ENCODE data around the gene RNASE13.
"Not testable (repeated sequence)": the region's sequence is repeated elsewhere in the genome, so short reads cannot be mapped to it uniquely, and the experiment has no call there.

The RNASE13 gene

GRCh38 chr14:21022686-21023085 lies 11.9 kb downstream of the RNASE13 start:
- DNase-seq (ENCODE audit: low spot score), result no peak

GRCh38 chr14:21020977-21021545 lies 13.5 kb downstream of the RNASE13 start:
- DNase-seq (ENCODE audit: low spot score), result no peak

GRCh38 chr14:21019366-21019765 lies 15.2 kb downstream of the RNASE13 start:
- no peak for DNase-seq (ENCODE audit: low spot score)

GRCh38 chr14:21018781-21019180 lies 15.8 kb downstream of the RNASE13 start:
- DNase-seq (ENCODE audit: low spot score), result no peak

GRCh38 chr14:21018286-21018685 lies 16.3 kb downstream of the RNASE13 start:
- DNase-seq (ENCODE audit: low spot score), result no peak

GRCh38 chr14:21017528-21018245 lies 16.9 kb downstream of the RNASE13 start:
- no peak for DNase-seq (ENCODE audit: low spot score)

- no peak for DNase-seq (ENCODE audit: low spot score)
Measured at GRCh38 chr14:21016413-21017190, 18.0 kb downstream of the RNASE13 start.

GRCh38 chr14:21015312-21015711 lies 19.3 kb downstream of the RNASE13 start:
- DNase-seq (ENCODE audit: low spot score), result no peak

GRCh38 chr14:21014761-21015190 lies 19.8 kb downstream of the RNASE13 start:
- peak; percentile 73 for DNase-seq (ENCODE audit: low spot score)

GRCh38 chr14:21011136-21011535 lies 23.5 kb downstream of the RNASE13 start:
- DNase-seq (ENCODE audit: low spot score), result no peak

- DNase-seq (ENCODE audit: low spot score), result not testable (repeated sequence)
Measured at GRCh38 chr14:21009721-21010120, 24.9 kb downstream of the RNASE13 start.

GRCh38 chr14:21003788-21004346 lies 30.7 kb downstream of the RNASE13 start:
- no peak for DNase-seq (ENCODE audit: low spot score)

- no peak for DNase-seq (ENCODE audit: low spot score)
Measured at GRCh38 chr14:21001218-21001617, 33.4 kb downstream of the RNASE13 start.

GRCh38 chr14:20999591-20999990 lies 35.0 kb downstream of the RNASE13 start:
- DNase-seq (ENCODE audit: low spot score), result no peak

- peak; percentile 68 for DNase-seq (ENCODE audit: low spot score)
Measured at GRCh38 chr14:20998674-20999366, 35.8 kb downstream of the RNASE13 start, which contains the start of gene SLC39A2. Gene SLC39A2, plus strand, starts transcription at chr14:20999293. Its CDS starts 154 bp downstream, at chr14:20999447.

GRCh38 chr14:20998139-20998538 lies 36.5 kb downstream of the RNASE13 start:
- no peak for DNase-seq (ENCODE audit: low spot score)

- no peak for DNase-seq (ENCODE audit: low spot score)
Measured at GRCh38 chr14:20997564-20997963, 37.0 kb downstream of the RNASE13 start.

- DNase-seq (ENCODE audit: low spot score), result no peak
Measured at GRCh38 chr14:20997115-20997514, 37.5 kb downstream of the RNASE13 start.

- DNase-seq (ENCODE audit: low spot score), result no peak
Measured at GRCh38 chr14:20996521-20996920, 38.1 kb downstream of the RNASE13 start.

GRCh38 chr14:20989787-20990600 lies 44.6 kb downstream of the RNASE13 start, which contains the start of gene METTL17:
Gene METTL17, plus strand, starts transcription at chr14:20989980. Its CDS starts 23 bp downstream, at chr14:20990003.
- DNase-seq (ENCODE audit: low spot score), result peak; percentile 89

- no peak for DNase-seq (ENCODE audit: low spot score)
Measured at GRCh38 chr14:20989471-20989786, 45.2 kb downstream of the RNASE13 start.
